AG09309 (cell line): ENCODE results near the gene SCN3A.

ENCODE experiments used
- DNase-seq: peaks from one replicate; pipeline ENCODE4 v3.0.0-alpha.2; 2010; ENCODE audit warnings: low read depth
- H3K4me3 ChIP-seq: 2 replicates; pipeline ENCODE4 v1.5.1; 2011; ENCODE audit warnings: mild to moderate bottlenecking, low read depth, low read length, moderate library complexity; ENCODE audit not compliant: control insufficient read depth
- TF ChIP-seq, protein P1 (sequence below): IDR thresholded peaks from 2 replicates; pipeline ENCODE4 v1.5.1; 2011; ENCODE audit warnings: mild to moderate bottlenecking, low read depth, low read length, inconsistent platforms; ENCODE audit not compliant: insufficient read depth, control insufficient read depth; ENCODE audit errors: missing control alignments

The SCN3A gene

DNA sequence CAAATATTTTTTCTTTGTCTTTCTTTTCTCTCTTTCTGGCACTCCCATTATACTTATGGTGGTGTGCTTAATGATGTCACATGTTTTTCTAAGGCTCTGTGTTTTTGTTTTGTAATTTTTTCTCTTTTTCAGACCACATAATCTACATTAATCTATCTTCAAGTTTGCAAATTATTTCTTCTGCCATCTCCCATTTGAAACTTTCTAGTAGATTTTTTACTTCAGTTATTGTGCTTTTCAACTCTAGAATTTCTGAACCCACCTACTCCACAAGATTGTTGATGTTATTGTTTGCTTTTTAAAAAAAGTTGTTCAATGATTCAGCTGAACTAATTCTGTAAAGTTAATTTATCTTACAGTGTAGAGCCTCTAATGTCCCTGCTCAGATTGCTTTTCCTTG lies 121.4 kb downstream of the SCN3A start:
- DNase-seq = no peak
- TF ChIP-seq, protein P1, sequence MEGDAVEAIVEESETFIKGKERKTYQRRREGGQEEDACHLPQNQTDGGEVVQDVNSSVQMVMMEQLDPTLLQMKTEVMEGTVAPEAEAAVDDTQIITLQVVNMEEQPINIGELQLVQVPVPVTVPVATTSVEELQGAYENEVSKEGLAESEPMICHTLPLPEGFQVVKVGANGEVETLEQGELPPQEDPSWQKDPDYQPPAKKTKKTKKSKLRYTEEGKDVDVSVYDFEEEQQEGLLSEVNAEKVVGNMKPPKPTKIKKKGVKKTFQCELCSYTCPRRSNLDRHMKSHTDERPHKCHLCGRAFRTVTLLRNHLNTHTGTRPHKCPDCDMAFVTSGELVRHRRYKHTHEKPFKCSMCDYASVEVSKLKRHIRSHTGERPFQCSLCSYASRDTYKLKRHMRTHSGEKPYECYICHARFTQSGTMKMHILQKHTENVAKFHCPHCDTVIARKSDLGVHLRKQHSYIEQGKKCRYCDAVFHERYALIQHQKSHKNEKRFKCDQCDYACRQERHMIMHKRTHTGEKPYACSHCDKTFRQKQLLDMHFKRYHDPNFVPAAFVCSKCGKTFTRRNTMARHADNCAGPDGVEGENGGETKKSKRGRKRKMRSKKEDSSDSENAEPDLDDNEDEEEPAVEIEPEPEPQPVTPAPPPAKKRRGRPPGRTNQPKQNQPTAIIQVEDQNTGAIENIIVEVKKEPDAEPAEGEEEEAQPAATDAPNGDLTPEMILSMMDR = no peak
- H3K4me3 ChIP-seq = no peak overlapping the region

- H3K4me3 ChIP-seq = no peak overlapping the region
- DNase-seq = no peak
- TF ChIP-seq, protein P1 = no peak
Measured at GRCh38 chr2:165081276-165081675, 122.6 kb downstream of the SCN3A start.

GRCh38 chr2:165079432-165079831 lies 124.4 kb downstream of the SCN3A start:
- H3K4me3 ChIP-seq = no peak overlapping the region
- no peak for DNase-seq
- TF ChIP-seq, protein P1 = no peak

GRCh38 chr2:165078913-165079312 lies 124.9 kb downstream of the SCN3A start:
- H3K4me3 ChIP-seq = no peak overlapping the region
- no peak for DNase-seq
- TF ChIP-seq, protein P1 = no peak

- no peak for DNase-seq
- H3K4me3 ChIP-seq = no peak overlapping the region
- TF ChIP-seq, protein P1 = no peak
Measured at GRCh38 chr2:165074884-165075283, 129.0 kb downstream of the SCN3A start.

DNA sequence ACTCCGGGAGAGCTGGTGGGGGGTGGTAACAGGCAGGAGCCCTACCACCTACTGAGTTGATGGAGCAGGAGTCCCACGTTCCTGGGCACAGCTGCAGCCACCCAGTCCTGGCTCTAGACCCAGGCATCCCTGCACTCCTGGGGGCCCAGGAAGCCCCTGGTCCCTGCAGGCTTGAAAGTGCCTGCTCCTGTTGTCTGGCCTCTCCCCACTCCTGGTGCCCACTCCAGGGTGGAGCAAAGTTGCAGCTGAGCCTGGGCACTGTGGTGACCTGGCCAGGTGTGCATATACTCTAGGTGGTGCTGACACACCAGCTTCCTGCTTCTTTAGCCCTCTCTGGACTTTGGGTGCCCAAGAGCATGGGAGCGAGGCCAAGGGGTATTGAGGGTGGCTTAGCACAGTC lies 129.5 kb downstream of the SCN3A start:
- TF ChIP-seq, protein P1 = no peak
- no peak overlapping the region for H3K4me3 ChIP-seq
- no peak for DNase-seq

DNA sequence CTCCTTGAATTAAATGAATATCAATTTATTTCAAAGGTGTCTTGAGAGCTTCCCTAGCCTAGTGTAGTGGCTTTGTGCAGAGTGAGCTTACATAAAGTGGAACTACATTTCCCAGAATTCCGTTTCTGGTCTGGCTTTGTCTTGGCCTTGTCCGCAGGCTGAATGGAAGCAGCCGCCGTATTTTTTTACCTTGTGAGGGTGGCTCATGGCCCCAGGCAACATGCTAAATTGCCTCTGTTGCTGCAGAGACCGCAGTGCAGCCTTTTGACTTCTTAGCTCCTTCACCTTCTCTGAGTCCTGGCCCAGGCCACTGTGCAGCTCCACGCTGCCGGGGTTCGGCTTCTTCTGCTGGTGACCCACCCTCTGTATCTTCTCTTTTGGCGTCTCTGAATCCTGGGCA lies 133.8 kb downstream of the SCN3A start:
- no peak for DNase-seq
- TF ChIP-seq, protein P1 = no peak
- H3K4me3 ChIP-seq = no peak overlapping the region
